ENCODE data around the gene GUCA2A. TPM values are rescaled to one million over a fixed set of nuclear protein-coding genes. Genes with fewer than 3 reads are reported as not detected.

Gene GUCA2A
- total and polyA plus RNA-seq, 2 donors from 2014 or later: not detected

GRCh38 chr1:42183957-42184268 lies 19.4 kb upstream of the GUCA2A start:
- Histone ChIP-seq H3K27me3 (ENCODE audit: control insufficient read depth, insufficient read depth, low read length) (no peaks in the 10 kb centered on the region), H3K4me1 (ENCODE audit: control insufficient read depth in 2 of 3, insufficient read depth in 2 of 3, low read depth in 1 of 3, low read length in 3 of 3) (no peaks in the 10 kb centered on the region), H3K9me3 (ENCODE audit: control insufficient read depth in 2 of 3, insufficient read depth in 1 of 3, low read length in 3 of 3) (no peaks in the 10 kb centered on the region), H3K36me3 (ENCODE audit: control insufficient read depth in 2 of 3, insufficient read depth in 3 of 3, low read length in 3 of 3) (peaks cover 0 to 12% (median 4%) of the 10 kb centered on the region in 3 donors), H3K27ac (ENCODE audit: low read depth in 2 of 2, low read length in 2 of 2) (no peak overlapping the region), H3K9ac (ENCODE audit: low read length in 3 of 3) (no peak overlapping the region), H3K4me3 (ENCODE audit: low read length in 3 of 3) (no peak overlapping the region)
- no peak for DNase-seq
- no peak for FAIRE-seq
- TF ChIP-seq, protein P1, sequence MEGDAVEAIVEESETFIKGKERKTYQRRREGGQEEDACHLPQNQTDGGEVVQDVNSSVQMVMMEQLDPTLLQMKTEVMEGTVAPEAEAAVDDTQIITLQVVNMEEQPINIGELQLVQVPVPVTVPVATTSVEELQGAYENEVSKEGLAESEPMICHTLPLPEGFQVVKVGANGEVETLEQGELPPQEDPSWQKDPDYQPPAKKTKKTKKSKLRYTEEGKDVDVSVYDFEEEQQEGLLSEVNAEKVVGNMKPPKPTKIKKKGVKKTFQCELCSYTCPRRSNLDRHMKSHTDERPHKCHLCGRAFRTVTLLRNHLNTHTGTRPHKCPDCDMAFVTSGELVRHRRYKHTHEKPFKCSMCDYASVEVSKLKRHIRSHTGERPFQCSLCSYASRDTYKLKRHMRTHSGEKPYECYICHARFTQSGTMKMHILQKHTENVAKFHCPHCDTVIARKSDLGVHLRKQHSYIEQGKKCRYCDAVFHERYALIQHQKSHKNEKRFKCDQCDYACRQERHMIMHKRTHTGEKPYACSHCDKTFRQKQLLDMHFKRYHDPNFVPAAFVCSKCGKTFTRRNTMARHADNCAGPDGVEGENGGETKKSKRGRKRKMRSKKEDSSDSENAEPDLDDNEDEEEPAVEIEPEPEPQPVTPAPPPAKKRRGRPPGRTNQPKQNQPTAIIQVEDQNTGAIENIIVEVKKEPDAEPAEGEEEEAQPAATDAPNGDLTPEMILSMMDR (IDR thresholded peaks at IDR 0.05; ENCODE audit: borderline replicate concordance, extremely low read depth, insufficient read depth): no peak
- intact Hi-C loops (cut with DNase I): no loop called here

- H3K9ac ChIP-seq (ENCODE audit: low read length in 3 of 3): no peak overlapping the region
- peaks cover 0 to 8% (median 2%) of the 10 kb centered on the region in 3 donors for H3K36me3 ChIP-seq (ENCODE audit: control insufficient read depth in 2 of 3, insufficient read depth in 3 of 3, low read length in 3 of 3)
- intact Hi-C loops (cut with DNase I): no loop called here
- H3K9me3 ChIP-seq (ENCODE audit: control insufficient read depth in 2 of 3, insufficient read depth in 1 of 3, low read length in 3 of 3): no peaks in the 10 kb centered on the region
- H3K27ac ChIP-seq (ENCODE audit: low read depth in 2 of 2, low read length in 2 of 2): no peak overlapping the region
- TF ChIP-seq, protein P1 (IDR thresholded peaks at IDR 0.05; ENCODE audit: borderline replicate concordance, extremely low read depth, insufficient read depth): no peak
- H3K4me3 ChIP-seq (ENCODE audit: low read length in 3 of 3): no peak overlapping the region
- DNase-seq: peak in 2 of 5 donors; percentile 32 to 67
- H3K4me1 ChIP-seq (ENCODE audit: control insufficient read depth in 2 of 3, insufficient read depth in 2 of 3, low read depth in 1 of 3, low read length in 3 of 3): no peaks in the 10 kb centered on the region
- H3K27me3 ChIP-seq (ENCODE audit: control insufficient read depth, insufficient read depth, low read length): no peaks in the 10 kb centered on the region
- FAIRE-seq: no peak
Observed at GRCh38 chr1:42183210-42183956, 18.8 kb upstream of the GUCA2A start.

GRCh38 chr1:42181687-42182086 lies 17.1 kb upstream of the GUCA2A start:
- no peaks in the 10 kb centered on the region for H3K9me3 ChIP-seq (ENCODE audit: control insufficient read depth in 2 of 3, insufficient read depth in 1 of 3, low read length in 3 of 3)
- FAIRE-seq (no peak), DNase-seq (no peak)
- peaks cover 0 to 7% (median 2%) of the 10 kb centered on the region in 3 donors for H3K36me3 ChIP-seq (ENCODE audit: control insufficient read depth in 2 of 3, insufficient read depth in 3 of 3, low read length in 3 of 3)
- H3K27ac ChIP-seq (ENCODE audit: low read depth in 2 of 2, low read length in 2 of 2): no peak overlapping the region
- H3K4me3 ChIP-seq (ENCODE audit: low read length in 3 of 3): no peak overlapping the region
- H3K27me3 ChIP-seq (ENCODE audit: control insufficient read depth, insufficient read depth, low read length): no peaks in the 10 kb centered on the region
- intact Hi-C loops (cut with DNase I): no loop called here
- TF ChIP-seq, protein P1 (IDR thresholded peaks at IDR 0.05; ENCODE audit: borderline replicate concordance, extremely low read depth, insufficient read depth): no peak
- H3K4me1 ChIP-seq (ENCODE audit: control insufficient read depth in 2 of 3, insufficient read depth in 2 of 3, low read depth in 1 of 3, low read length in 3 of 3): no peaks in the 10 kb centered on the region
- no peak overlapping the region for H3K9ac ChIP-seq (ENCODE audit: low read length in 3 of 3)

Data from kidney (tissue), 14 donors.